ENCODE measurements around the gene CCDC24. TPM values are rescaled to one million over a fixed set of nuclear protein-coding genes. Genes with fewer than 3 reads are reported as not detected.

The CCDC24 gene
- total and polyA plus RNA-seq, 4 donors: 0.92 to 4.2 (median 2.3) TPM

DNA sequence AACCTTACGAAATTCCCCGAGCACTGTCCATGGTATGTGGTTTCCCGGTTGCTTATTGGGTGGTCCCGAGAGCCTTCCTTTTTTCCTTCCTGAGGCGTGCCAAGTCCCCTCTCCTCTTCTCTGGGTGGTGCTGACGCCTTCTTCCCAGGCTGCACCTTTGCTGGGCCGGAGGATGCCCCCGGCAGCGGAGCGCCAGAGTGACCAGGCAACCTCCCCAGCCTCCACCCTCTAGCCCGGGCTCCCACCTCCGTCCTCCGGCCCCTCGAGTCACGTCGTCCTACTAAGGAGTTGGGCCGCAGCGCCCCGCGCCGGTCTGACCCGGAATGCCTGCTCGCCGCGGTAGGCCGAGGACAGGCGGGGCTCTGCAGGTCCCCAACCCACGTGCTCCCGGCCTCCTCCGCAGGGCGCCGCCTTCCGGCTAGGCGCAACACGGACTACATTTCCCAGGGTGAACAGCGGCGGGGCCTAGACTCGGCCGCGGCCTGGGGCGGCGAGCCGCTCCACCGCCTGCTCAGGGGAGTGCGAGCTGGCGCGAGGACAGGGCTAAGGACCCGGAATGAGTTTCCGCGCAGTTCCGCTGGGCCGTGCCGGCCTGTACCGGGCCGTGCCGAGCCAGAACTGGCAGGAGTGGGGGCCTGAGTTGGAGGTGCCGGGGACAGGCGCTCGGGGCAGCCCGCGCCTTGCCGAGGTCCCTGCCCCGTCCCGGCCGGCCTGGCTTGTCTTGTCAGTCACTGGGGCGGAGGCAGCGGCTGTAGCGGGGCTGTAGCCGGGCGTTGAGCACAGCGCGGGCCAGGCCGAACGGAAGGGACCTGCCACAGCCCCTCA lies 45.0 kb upstream of the CCDC24 start, which contains the start of gene IPO13:
Gene IPO13 (plus strand): TSS at position 715 of the 825 bp plus-strand sequence. CDS start 651 bp downstream, outside the sequence.
- WGBS: under 1% methylated on average over 74 of the region's 74 CpGs
- peak within 1 kb of the TSS; percentile 89 to 98 for H3K27ac ChIP-seq (ENCODE audit: low read depth in 1 of 2, low read length in 2 of 2)
- H3K9me3 ChIP-seq (ENCODE audit: control insufficient read depth in 4 of 4, low read length in 3 of 4): no peaks in the 10 kb centered on the region
- H3K36me3 ChIP-seq (ENCODE audit: control insufficient read depth in 4 of 4, insufficient read depth in 3 of 4, low read depth in 1 of 4, low read length in 3 of 4): peaks cover 0 to 6% (median 0%) of the 10 kb centered on the region in 4 donors
- no peaks in the 10 kb centered on the region for H3K27me3 ChIP-seq (ENCODE audit: control insufficient read depth in 4 of 4, insufficient read depth in 4 of 4, low read length in 3 of 4)
- peak within 1 kb of the TSS; percentile 69 to 84 for H3K9ac ChIP-seq (ENCODE audit: low read depth in 1 of 2, low read length in 2 of 2)
- peak within 1 kb of the TSS; percentile 78 to 99 (median 85) for H3K4me3 ChIP-seq (ENCODE audit: low read depth in 1 of 3, low read length in 3 of 3)
- TF ChIP-seq MAX (IDR thresholded peaks at IDR 0.05) (no peak), SP1 (IDR thresholded peaks at IDR 0.05) (peak; percentile 58), FOXA2 (IDR thresholded peaks at IDR 0.05) (no peak), JUND (IDR thresholded peaks at IDR 0.05) (no peak), YY1 (IDR thresholded peaks at IDR 0.05) (peak; percentile 66), ATF3 (IDR thresholded peaks at IDR 0.05) (no peak), NR2F2 (IDR thresholded peaks at IDR 0.05) (no peak), HNF4G (IDR thresholded peaks at IDR 0.05) (no peak), HNF4A (conservative IDR thresholded peaks at IDR 0.05) (no peak), RXRA (IDR thresholded peaks at IDR 0.05) (peak in 1 of 2 donors; percentile 8), FOXA1 (IDR thresholded peaks at IDR 0.05) (no peak), TAF1 (conservative IDR thresholded peaks at IDR 0.05) (peak; percentile 62), RAD21 (IDR thresholded peaks at IDR 0.05) (peak; percentile 66 to 69), GABPA (IDR thresholded peaks at IDR 0.05 in 1 of 2, conservative IDR thresholded peaks at IDR 0.05 in 1 of 2) (peak in 1 of 2 donors; percentile 81), EGR1 (IDR thresholded peaks at IDR 0.05; ENCODE audit: low read depth in 2 of 2) (no peak)
- TF ChIP-seq, protein P1, sequence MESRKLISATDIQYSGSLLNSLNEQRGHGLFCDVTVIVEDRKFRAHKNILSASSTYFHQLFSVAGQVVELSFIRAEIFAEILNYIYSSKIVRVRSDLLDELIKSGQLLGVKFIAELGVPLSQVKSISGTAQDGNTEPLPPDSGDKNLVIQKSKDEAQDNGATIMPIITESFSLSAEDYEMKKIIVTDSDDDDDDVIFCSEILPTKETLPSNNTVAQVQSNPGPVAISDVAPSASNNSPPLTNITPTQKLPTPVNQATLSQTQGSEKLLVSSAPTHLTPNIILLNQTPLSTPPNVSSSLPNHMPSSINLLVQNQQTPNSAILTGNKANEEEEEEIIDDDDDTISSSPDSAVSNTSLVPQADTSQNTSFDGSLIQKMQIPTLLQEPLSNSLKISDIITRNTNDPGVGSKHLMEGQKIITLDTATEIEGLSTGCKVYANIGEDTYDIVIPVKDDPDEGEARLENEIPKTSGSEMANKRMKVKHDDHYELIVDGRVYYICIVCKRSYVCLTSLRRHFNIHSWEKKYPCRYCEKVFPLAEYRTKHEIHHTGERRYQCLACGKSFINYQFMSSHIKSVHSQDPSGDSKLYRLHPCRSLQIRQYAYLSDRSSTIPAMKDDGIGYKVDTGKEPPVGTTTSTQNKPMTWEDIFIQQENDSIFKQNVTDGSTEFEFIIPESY (IDR thresholded peaks at IDR 0.05): no peak
- TF ChIP-seq, protein P2, sequence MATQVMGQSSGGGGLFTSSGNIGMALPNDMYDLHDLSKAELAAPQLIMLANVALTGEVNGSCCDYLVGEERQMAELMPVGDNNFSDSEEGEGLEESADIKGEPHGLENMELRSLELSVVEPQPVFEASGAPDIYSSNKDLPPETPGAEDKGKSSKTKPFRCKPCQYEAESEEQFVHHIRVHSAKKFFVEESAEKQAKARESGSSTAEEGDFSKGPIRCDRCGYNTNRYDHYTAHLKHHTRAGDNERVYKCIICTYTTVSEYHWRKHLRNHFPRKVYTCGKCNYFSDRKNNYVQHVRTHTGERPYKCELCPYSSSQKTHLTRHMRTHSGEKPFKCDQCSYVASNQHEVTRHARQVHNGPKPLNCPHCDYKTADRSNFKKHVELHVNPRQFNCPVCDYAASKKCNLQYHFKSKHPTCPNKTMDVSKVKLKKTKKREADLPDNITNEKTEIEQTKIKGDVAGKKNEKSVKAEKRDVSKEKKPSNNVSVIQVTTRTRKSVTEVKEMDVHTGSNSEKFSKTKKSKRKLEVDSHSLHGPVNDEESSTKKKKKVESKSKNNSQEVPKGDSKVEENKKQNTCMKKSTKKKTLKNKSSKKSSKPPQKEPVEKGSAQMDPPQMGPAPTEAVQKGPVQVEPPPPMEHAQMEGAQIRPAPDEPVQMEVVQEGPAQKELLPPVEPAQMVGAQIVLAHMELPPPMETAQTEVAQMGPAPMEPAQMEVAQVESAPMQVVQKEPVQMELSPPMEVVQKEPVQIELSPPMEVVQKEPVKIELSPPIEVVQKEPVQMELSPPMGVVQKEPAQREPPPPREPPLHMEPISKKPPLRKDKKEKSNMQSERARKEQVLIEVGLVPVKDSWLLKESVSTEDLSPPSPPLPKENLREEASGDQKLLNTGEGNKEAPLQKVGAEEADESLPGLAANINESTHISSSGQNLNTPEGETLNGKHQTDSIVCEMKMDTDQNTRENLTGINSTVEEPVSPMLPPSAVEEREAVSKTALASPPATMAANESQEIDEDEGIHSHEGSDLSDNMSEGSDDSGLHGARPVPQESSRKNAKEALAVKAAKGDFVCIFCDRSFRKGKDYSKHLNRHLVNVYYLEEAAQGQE (IDR thresholded peaks at IDR 0.05): peak; percentile 98
- TF ChIP-seq, protein P3, sequence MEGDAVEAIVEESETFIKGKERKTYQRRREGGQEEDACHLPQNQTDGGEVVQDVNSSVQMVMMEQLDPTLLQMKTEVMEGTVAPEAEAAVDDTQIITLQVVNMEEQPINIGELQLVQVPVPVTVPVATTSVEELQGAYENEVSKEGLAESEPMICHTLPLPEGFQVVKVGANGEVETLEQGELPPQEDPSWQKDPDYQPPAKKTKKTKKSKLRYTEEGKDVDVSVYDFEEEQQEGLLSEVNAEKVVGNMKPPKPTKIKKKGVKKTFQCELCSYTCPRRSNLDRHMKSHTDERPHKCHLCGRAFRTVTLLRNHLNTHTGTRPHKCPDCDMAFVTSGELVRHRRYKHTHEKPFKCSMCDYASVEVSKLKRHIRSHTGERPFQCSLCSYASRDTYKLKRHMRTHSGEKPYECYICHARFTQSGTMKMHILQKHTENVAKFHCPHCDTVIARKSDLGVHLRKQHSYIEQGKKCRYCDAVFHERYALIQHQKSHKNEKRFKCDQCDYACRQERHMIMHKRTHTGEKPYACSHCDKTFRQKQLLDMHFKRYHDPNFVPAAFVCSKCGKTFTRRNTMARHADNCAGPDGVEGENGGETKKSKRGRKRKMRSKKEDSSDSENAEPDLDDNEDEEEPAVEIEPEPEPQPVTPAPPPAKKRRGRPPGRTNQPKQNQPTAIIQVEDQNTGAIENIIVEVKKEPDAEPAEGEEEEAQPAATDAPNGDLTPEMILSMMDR (IDR thresholded peaks at IDR 0.05; ENCODE audit: low read depth, low read length, missing input control): peak; percentile 58
- H3K4me1 ChIP-seq (ENCODE audit: control insufficient read depth in 4 of 4, insufficient read depth in 4 of 4, low read length in 3 of 4): peaks cover 5 to 28% (median 22%) of the 10 kb centered on the region in 4 donors
- peak; percentile 95 for DNase-seq (ENCODE audit: low spot score)
